PC-3 (cell line): Measurements from ENCODE around the gene PI4K2A.

Source experiments
- EZH2 ChIP-seq: fragments of 300-600 bp; sonication (generic); IDR thresholded peaks from one replicate; pipeline ENCODE4 v1.6.1; 2017; ENCODE audit warnings: antibody characterized with exemption, mild to moderate bottlenecking, low read length; ENCODE audit not compliant: unreplicated experiment
- EZH2phosphoT487 ChIP-seq: fragments of 300-600 bp; sonication (generic); IDR thresholded peaks from 2 replicates; pipeline ENCODE4 v1.6.1; 2018; ENCODE audit warnings: mild to moderate bottlenecking, antibody characterized with exemption, low read length, borderline replicate concordance
- TF ChIP-seq, protein P1 (sequence below): fragments of 300-600 bp; sonication (generic); conservative IDR thresholded peaks from 2 replicates; pipeline ENCODE4 v1.5.1; 2017; ENCODE audit warnings: antibody characterized with exemption, low read depth, mild to moderate bottlenecking, low read length

DNA sequence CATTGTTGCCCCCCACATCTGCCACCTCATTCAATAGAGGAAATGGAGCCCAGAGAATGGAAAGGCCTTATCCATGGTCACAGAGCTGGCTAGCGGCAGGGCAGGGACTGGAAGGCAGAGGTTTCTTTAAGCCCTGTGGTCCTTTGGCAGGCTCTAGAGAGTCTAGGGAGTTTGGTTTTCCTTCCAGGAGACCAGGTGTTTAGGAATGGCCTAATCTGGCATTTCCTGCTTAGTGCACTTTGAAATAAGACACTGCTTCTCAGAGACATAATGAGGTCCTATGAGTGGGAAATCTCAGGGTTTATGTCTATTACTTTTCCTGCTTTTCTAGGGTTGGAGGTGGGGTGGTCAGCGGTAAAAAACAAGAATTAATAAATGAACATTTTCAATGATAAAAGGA, 79.1 kb downstream of the PI4K2A start:
- TF ChIP-seq, protein P1, sequence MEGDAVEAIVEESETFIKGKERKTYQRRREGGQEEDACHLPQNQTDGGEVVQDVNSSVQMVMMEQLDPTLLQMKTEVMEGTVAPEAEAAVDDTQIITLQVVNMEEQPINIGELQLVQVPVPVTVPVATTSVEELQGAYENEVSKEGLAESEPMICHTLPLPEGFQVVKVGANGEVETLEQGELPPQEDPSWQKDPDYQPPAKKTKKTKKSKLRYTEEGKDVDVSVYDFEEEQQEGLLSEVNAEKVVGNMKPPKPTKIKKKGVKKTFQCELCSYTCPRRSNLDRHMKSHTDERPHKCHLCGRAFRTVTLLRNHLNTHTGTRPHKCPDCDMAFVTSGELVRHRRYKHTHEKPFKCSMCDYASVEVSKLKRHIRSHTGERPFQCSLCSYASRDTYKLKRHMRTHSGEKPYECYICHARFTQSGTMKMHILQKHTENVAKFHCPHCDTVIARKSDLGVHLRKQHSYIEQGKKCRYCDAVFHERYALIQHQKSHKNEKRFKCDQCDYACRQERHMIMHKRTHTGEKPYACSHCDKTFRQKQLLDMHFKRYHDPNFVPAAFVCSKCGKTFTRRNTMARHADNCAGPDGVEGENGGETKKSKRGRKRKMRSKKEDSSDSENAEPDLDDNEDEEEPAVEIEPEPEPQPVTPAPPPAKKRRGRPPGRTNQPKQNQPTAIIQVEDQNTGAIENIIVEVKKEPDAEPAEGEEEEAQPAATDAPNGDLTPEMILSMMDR, result no peak
- TF ChIP-seq EZH2phosphoT487 (no peak), EZH2 (no peak)
